ENCODE data around the gene LIPA.

The LIPA gene

DNA sequence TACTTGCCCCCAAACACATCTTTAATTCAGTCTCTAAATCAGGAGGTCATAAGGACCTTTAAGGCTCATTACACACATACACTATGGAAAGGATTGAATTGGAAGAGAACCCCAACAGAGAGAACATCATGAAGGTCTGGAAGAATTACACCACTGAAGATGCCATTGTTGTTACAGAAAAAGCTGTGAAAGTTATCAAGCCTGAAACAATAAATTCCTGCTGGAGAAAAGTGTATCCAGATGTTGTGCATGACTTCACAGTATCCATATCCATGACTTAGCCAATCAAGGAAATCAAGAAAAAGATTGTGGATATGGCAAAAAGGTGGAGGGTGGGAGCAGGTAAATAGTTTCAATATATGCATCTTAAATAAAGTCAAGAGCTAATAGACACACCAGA, 13.7 kb downstream of the LIPA start:
- Histone ChIP-seq H3K36me3 (replicated peaks) (peaks cover 6% of the 10 kb centered on the region), H3K27me3 (replicated peaks) (no peaks in the 10 kb centered on the region), H3K27ac (no peak overlapping the region), H3K4me3 (ENCODE audit: low read depth, low read length) (no peak overlapping the region)
- no peak for DNase-seq
- in situ Hi-C loops (cut with HindIII; ENCODE audit: low pct_ligation_motif_present, low sequenced_read_pairs), result no loop called here
- TF ChIP-seq, protein P1, sequence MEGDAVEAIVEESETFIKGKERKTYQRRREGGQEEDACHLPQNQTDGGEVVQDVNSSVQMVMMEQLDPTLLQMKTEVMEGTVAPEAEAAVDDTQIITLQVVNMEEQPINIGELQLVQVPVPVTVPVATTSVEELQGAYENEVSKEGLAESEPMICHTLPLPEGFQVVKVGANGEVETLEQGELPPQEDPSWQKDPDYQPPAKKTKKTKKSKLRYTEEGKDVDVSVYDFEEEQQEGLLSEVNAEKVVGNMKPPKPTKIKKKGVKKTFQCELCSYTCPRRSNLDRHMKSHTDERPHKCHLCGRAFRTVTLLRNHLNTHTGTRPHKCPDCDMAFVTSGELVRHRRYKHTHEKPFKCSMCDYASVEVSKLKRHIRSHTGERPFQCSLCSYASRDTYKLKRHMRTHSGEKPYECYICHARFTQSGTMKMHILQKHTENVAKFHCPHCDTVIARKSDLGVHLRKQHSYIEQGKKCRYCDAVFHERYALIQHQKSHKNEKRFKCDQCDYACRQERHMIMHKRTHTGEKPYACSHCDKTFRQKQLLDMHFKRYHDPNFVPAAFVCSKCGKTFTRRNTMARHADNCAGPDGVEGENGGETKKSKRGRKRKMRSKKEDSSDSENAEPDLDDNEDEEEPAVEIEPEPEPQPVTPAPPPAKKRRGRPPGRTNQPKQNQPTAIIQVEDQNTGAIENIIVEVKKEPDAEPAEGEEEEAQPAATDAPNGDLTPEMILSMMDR (IDR thresholded peaks at IDR 0.05; ENCODE audit: low read depth, low read length, missing control alignments), result no peak

DNA sequence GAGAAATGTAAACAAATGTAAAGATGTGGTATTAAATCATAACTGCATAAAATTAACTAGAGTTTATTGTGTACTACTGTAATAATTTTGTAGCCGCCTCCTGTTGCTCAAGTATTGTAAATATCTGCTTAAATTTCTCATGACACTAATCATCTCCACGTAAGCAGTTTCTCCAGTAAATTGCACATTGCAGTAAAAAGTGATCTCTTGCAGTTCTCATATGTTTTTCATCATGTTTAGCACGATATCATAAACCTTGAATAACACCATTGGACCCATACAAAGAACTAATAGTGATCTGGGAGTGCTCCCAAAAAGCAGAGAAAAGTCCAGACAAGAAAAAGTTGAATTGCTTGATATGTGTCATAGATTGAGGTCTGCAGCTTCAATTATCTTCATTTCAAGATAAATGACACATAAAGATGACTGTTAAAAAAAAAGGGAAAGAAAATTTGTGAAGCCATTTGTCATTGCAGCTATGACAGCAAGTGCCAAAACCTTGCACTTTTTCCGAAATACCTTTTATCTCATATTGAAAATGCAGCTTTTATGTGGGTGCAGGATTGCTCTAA, 15.3 kb downstream of the LIPA start:
- Histone ChIP-seq H3K36me3 (replicated peaks) (peaks cover 6% of the 10 kb centered on the region), H3K27me3 (replicated peaks) (no peaks in the 10 kb centered on the region), H3K4me3 (ENCODE audit: low read depth, low read length) (no peak overlapping the region), H3K27ac (no peak overlapping the region)
- no peak for DNase-seq
- in situ Hi-C loops (cut with HindIII; ENCODE audit: low pct_ligation_motif_present, low sequenced_read_pairs), result no loop called here
- TF ChIP-seq, protein P1 (IDR thresholded peaks at IDR 0.05; ENCODE audit: low read depth, low read length, missing control alignments), result no peak

DNA sequence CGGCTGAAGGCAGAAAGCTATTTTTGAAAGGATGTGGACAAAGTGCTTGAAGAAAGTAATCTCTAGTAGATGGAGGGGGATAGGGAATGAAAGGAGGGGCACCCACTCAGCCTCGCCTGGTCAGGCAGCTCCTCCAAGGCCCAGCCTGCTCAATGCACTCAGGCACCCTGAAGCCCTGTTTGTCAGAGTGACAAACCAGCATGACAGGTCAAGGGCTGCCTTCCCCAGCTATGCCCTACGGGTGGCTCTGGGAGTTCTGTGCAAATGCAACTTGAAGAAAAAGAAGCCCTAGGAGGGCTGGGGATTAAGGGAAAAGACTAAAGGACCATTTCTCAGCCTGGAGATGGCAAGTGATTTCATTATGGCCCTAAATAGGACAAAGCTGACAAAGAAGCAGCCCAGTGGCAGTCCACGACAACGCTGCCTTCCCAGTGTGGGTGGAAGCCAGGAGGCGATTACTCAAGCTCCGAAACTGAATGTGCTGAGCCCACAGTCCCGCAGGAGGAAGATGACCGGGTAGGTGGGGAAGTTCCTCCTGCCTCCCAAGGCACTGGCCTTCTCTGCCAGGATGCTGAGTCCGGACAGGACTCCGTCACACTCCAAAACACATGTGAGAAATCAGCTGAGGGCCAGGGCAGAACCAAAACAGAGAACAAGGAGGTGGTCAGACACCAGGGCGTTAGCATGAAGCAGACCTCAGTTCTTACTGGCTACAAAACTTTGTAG, 16.3 kb downstream of the LIPA start:
- peaks cover 6% of the 10 kb centered on the region for H3K36me3 ChIP-seq (replicated peaks)
- no peak overlapping the region for H3K27ac ChIP-seq
- DNase-seq, result no peak

DNA sequence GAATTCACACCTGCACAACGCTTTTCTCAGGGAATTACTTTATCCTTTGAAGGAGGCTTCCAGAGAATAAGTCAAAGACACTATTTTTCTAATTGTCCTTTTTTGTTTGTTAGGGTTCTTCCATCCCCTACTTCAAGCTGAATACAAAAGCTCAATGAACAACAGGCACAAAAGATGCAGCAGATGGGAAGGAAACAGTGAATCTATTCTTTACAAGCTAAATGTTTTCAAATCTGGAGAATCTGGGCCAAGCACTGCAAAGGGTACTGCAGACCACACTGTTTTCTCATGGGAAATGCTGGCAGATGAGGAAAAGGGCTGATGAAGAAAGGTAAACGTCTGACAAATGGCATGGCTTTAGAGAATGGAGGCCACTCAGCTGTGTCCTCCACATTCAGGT, 18.5 kb downstream of the LIPA start:
- TF ChIP-seq, protein P1 (IDR thresholded peaks at IDR 0.05; ENCODE audit: low read depth, low read length, missing control alignments), result no peak
- Histone ChIP-seq H3K36me3 (replicated peaks) (peaks cover 1% of the 10 kb centered on the region), H3K27me3 (replicated peaks) (no peaks in the 10 kb centered on the region), H3K4me3 (ENCODE audit: low read depth, low read length) (no peak overlapping the region), H3K27ac (no peak overlapping the region)
- in situ Hi-C loops (cut with HindIII; ENCODE audit: low pct_ligation_motif_present, low sequenced_read_pairs), result no loop called here
- DNase-seq, result no peak

More for the DNA sequence above, 16.3 kb downstream of the LIPA start:
- in situ Hi-C loops (cut with HindIII; ENCODE audit: low pct_ligation_motif_present, low sequenced_read_pairs), result no loop called here
- no peaks in the 10 kb centered on the region for H3K27me3 ChIP-seq (replicated peaks)
- H3K4me3 ChIP-seq (ENCODE audit: low read depth, low read length), result no peak overlapping the region
- TF ChIP-seq, protein P1 (IDR thresholded peaks at IDR 0.05; ENCODE audit: low read depth, low read length, missing control alignments), result no peak

DNA sequence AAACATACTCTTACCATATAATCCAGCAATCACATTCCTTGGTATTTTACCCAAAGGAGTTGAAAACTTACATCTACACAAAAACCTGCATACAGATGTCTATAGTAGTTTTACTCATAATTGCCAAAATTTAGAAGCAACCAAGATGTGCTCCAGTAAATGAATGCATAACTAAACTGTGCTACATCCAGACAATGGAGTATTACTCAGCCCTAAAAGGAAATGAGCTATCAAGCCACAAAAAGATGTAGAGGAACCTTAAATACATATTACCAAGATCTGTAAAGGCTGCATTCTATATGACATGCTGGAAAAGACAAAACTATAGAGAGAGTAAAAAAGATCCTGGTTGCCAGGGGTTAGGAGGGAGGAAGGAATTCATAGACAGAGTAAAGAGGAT, 22.6 kb downstream of the LIPA start:
- H3K4me3 ChIP-seq (ENCODE audit: low read depth, low read length), result no peak overlapping the region
- peaks cover 5% of the 10 kb centered on the region for H3K36me3 ChIP-seq (replicated peaks)
- TF ChIP-seq, protein P1 (IDR thresholded peaks at IDR 0.05; ENCODE audit: low read depth, low read length, missing control alignments), result no peak
- no peak overlapping the region for H3K27ac ChIP-seq
- in situ Hi-C loops (cut with HindIII; ENCODE audit: low pct_ligation_motif_present, low sequenced_read_pairs), result no loop called here
- no peaks in the 10 kb centered on the region for H3K27me3 ChIP-seq (replicated peaks)
- DNase-seq, result no peak

Measured in brain microvascular endothelial cell (primary cell).